GM12865 (cell line): ENCODE results near the gene ARHGEF3.

Experiments used
- DNase-seq: peaks from one replicate; pipeline ENCODE4 v3.0.0; 2010; ENCODE audit warnings: low read depth
- H3K4me3 ChIP-seq: 2 replicates; pipeline ENCODE4 v1.5.1; 2011; ENCODE audit warnings: mild to moderate bottlenecking, low read depth, low read length, control low read depth
- TF ChIP-seq, protein P1 (sequence below): IDR thresholded peaks from 2 replicates; pipeline ENCODE4 v1.5.1; 2011; ENCODE audit warnings: low read length, control low read depth, low read depth, inconsistent platforms; ENCODE audit not compliant: insufficient read depth; ENCODE audit errors: missing control alignments

ARHGEF3 gene

DNA sequence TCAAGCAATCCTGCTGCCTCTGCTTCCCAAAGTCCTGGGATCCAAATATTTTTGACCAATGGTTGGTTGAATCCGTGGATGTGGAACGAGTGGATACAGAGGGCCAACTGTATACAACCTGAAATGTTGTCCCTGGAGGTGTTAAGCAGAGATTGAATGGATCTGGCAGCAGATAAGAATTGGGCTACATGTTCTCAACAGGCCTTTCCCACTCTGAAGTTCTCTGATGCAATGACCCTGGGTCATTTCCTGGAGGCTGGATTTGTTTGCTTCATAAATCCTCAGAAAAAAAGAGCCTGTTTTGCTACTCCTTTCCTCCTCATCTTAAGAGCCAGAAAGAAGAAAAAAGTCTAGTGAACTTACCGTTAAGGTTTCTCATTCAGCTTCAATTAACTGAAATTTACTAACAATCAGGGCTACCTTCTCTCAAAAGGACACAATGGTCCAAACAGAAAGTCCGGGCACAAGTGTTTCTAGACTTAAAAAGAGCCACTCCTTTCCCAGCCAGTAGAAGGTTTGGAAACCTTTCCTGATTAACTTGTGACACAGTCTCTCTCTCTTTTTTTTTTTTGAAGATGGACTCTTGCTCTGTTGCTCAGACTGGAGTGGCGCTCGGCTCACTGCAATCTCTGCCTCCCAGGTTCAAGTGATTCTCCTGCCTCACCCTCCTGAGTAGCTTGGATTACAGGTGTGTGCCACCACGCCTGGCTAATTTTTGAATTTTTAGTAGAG lies 6.5 kb downstream of the ARHGEF3 start:
- DNase-seq = no peak
- TF ChIP-seq, protein P1, sequence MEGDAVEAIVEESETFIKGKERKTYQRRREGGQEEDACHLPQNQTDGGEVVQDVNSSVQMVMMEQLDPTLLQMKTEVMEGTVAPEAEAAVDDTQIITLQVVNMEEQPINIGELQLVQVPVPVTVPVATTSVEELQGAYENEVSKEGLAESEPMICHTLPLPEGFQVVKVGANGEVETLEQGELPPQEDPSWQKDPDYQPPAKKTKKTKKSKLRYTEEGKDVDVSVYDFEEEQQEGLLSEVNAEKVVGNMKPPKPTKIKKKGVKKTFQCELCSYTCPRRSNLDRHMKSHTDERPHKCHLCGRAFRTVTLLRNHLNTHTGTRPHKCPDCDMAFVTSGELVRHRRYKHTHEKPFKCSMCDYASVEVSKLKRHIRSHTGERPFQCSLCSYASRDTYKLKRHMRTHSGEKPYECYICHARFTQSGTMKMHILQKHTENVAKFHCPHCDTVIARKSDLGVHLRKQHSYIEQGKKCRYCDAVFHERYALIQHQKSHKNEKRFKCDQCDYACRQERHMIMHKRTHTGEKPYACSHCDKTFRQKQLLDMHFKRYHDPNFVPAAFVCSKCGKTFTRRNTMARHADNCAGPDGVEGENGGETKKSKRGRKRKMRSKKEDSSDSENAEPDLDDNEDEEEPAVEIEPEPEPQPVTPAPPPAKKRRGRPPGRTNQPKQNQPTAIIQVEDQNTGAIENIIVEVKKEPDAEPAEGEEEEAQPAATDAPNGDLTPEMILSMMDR = no peak
- no peak overlapping the region for H3K4me3 ChIP-seq

DNA sequence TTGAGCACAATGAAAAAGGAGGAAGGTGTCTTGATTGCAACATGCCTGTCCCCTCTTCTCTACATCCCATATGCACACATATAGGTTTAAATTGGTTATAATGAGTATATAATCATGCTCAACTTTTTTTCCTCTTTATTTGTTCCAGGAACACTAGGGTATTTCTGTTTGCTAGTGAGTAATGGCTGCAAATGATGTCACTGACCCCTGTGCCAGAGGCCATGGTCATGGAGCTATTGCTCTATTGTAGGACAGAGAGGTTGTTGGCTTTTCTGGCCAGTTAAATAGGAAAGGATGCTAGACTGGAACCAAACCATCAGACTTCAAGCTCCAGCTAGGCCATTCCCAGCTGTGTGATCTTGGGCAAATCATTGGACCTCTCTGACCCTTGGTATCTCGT lies 9.6 kb downstream of the ARHGEF3 start:
- no peak overlapping the region for H3K4me3 ChIP-seq
- no peak for DNase-seq
- TF ChIP-seq, protein P1 = no peak

DNA sequence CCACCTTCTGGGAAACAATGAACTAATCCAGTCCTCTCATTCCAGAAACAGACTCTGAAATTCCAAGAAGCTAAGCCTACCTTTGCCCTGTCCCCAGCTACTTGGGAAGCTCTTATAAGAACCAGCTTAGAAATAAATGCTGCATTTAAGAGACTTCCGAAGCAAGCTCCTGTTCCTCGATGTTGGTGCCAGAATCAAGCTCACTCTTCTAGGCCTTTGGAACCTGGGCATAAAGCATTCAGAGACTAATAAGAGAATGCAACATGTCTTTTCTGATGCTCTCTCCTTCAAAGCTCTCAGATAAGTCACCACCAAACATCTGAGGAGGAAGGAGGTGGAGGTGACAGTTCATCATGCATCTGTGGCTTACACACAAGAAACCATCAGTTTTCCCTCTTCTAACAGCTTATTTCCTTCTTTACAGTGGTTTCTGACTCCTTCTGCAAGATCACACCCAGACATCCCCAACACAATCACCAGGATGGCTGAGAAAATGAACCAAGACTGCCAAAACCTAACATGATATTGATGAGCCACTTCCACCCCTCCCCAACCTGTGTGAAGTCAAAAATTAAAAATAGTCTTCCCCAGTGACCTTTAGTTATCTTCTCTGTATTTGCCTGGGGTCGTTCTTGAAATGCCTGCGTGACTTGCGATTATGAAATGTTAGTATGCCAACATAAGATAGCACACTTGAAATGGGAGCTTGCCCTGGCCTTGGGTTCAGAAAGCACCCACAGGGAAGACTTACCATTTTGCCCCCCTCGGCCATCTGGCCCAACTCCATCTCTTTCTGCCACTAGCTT lies 11.5 kb downstream of the ARHGEF3 start:
- TF ChIP-seq, protein P1 = no peak

DNA sequence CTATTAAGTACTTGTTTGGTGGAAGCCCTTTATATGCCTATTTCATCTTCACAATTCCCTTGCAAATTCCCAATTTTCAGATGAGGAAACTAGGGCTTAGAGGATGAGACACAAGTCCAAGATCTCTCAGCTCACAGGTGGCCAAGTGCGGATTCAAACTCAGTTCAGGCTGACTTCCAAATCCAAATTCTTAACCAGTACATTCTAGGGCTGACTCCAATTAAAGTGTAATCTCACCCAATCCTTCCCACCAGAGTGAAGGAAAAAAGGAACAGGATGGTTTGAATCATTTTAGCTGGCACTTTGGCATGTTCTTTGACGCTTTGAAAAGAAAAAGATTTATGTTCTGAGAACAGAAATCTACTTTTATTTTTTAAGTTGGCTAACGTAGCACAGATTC lies 12.7 kb downstream of the ARHGEF3 start:
- TF ChIP-seq, protein P1 = no peak
- no peak overlapping the region for H3K4me3 ChIP-seq

More for the DNA sequence above, 11.5 kb downstream of the ARHGEF3 start:
- no peak for DNase-seq
- no peak overlapping the region for H3K4me3 ChIP-seq

DNA sequence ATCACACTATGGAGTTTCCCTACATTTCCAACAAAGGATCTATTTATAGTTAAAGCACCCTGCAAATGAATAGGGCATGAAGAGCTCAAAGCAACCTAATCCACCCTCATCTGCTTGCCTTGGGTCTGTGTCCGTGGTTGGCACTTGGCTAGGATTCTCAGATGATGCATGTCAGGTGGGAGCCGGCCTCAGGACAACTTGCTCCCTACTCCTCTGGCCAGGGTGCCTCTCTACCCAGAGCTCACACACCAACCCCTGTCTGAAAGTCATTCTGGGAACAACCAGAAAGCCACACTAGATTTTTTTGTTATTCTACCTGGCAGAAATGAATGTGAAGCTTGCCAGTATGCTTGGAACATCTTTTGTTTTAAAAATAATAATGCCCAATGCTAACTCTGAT lies 13.2 kb downstream of the ARHGEF3 start:
- TF ChIP-seq, protein P1 = no peak
- no peak overlapping the region for H3K4me3 ChIP-seq
- DNase-seq = no peak

More for the DNA sequence above, 12.7 kb downstream of the ARHGEF3 start:
- DNase-seq = no peak

DNA sequence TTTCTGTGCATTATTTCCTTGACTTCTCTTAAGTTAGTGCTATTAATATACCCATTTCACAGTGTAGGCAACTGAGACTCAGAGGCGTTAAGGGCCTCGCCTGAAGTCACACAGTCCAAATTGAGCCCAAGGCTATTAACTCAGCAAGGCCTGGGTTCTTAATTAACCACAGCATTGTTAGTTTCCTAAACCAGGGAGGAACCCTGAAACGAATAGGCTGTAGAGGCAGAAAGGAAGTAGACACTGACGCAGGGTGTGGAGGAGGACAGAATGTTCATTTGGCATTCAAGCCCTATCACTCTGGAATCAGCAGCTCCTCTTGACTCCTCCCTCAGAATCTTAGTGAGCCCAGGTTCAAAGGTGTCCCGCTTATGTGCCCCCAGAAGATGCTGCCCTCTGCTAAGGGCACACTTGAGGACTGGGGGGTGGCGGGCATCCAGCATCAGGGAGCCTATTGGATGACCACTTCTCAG lies 13.9 kb downstream of the ARHGEF3 start:
- TF ChIP-seq, protein P1 = no peak
- H3K4me3 ChIP-seq = no peak overlapping the region
- no peak for DNase-seq
